ENCODE data around the gene MAP3K2.

MAP3K2 gene

GRCh38 chr2:127302168-127302567 is 85.6 kb downstream of the MAP3K2 start:
- H3K27ac ChIP-seq (ENCODE audit: low read depth, low read length): no peak overlapping the region
- peaks cover 14% of the 10 kb centered on the region for H3K36me3 ChIP-seq (ENCODE audit: insufficient read depth, low read length)
- H3K9ac ChIP-seq (ENCODE audit: low read length): no peak overlapping the region
- no peaks in the 10 kb centered on the region for H3K27me3 ChIP-seq (ENCODE audit: control insufficient read depth in 1 of 2, insufficient read depth in 2 of 2, low read length in 2 of 2)
- no peak overlapping the region for H3K4me3 ChIP-seq (ENCODE audit: low read depth in 1 of 2, low read length in 2 of 2)
- no peaks in the 10 kb centered on the region for H3K9me3 ChIP-seq (ENCODE audit: low read length)
- H3K4me1 ChIP-seq (ENCODE audit: insufficient read depth, low read length): no peaks in the 10 kb centered on the region

GRCh38 chr2:127293748-127294562 is 93.8 kb downstream of the MAP3K2 start, which contains the start of gene ERCC3:
Gene ERCC3 (minus strand): TSS chr2:127294144. CDS start chr2:127294081, 63 bp downstream.
- peaks cover 31% of the 10 kb centered on the region for H3K36me3 ChIP-seq (ENCODE audit: insufficient read depth, low read length)
- H3K27me3 ChIP-seq (ENCODE audit: control insufficient read depth in 1 of 2, insufficient read depth in 2 of 2, low read length in 2 of 2): no peaks in the 10 kb centered on the region
- H3K4me3 ChIP-seq (ENCODE audit: low read depth in 1 of 2, low read length in 2 of 2): peak within 1 kb of the TSS; percentile 82 to 99
- peak within 1 kb of the TSS; percentile 94 for H3K27ac ChIP-seq (ENCODE audit: low read depth, low read length)
- peak within 1 kb of the TSS; percentile 59 for H3K9ac ChIP-seq (ENCODE audit: low read length)
- no peaks in the 10 kb centered on the region for H3K4me1 ChIP-seq (ENCODE audit: insufficient read depth, low read length)
- H3K9me3 ChIP-seq (ENCODE audit: low read length): no peaks in the 10 kb centered on the region

GRCh38 chr2:127293386-127293747 is 94.4 kb downstream of the MAP3K2 start:
- Histone ChIP-seq H3K4me1 (ENCODE audit: insufficient read depth, low read length) (no peaks in the 10 kb centered on the region), H3K4me3 (ENCODE audit: low read depth in 1 of 2, low read length in 2 of 2) (peak overlapping the region; percentile 82 to 99), H3K27ac (ENCODE audit: low read depth, low read length) (peak overlapping the region; percentile 94), H3K9ac (ENCODE audit: low read length) (peak overlapping the region; percentile 59), H3K27me3 (ENCODE audit: control insufficient read depth in 1 of 2, insufficient read depth in 2 of 2, low read length in 2 of 2) (no peaks in the 10 kb centered on the region), H3K9me3 (ENCODE audit: low read length) (no peaks in the 10 kb centered on the region), H3K36me3 (ENCODE audit: insufficient read depth, low read length) (peaks cover 37% of the 10 kb centered on the region)

- H3K36me3 ChIP-seq (ENCODE audit: insufficient read depth, low read length): peaks cover 83% of the 10 kb centered on the region
- no peaks in the 10 kb centered on the region for H3K4me1 ChIP-seq (ENCODE audit: insufficient read depth, low read length)
- H3K9me3 ChIP-seq (ENCODE audit: low read length): no peaks in the 10 kb centered on the region
- no peak overlapping the region for H3K27ac ChIP-seq (ENCODE audit: low read depth, low read length)
- H3K27me3 ChIP-seq (ENCODE audit: control insufficient read depth in 1 of 2, insufficient read depth in 2 of 2, low read length in 2 of 2): no peaks in the 10 kb centered on the region
- H3K9ac ChIP-seq (ENCODE audit: low read length): no peak overlapping the region
- no peak overlapping the region for H3K4me3 ChIP-seq (ENCODE audit: low read depth in 1 of 2, low read length in 2 of 2)
Measured at GRCh38 chr2:127288274-127288673, 99.5 kb downstream of the MAP3K2 start.

GRCh38 chr2:127283275-127283674 is 104.5 kb downstream of the MAP3K2 start:
- peaks cover 72% of the 10 kb centered on the region for H3K36me3 ChIP-seq (ENCODE audit: insufficient read depth, low read length)
- no peaks in the 10 kb centered on the region for H3K27me3 ChIP-seq (ENCODE audit: control insufficient read depth in 1 of 2, insufficient read depth in 2 of 2, low read length in 2 of 2)
- H3K4me1 ChIP-seq (ENCODE audit: insufficient read depth, low read length): no peaks in the 10 kb centered on the region
- H3K9me3 ChIP-seq (ENCODE audit: low read length): no peaks in the 10 kb centered on the region
- H3K27ac ChIP-seq (ENCODE audit: low read depth, low read length): no peak overlapping the region
- no peak overlapping the region for H3K9ac ChIP-seq (ENCODE audit: low read length)
- no peak overlapping the region for H3K4me3 ChIP-seq (ENCODE audit: low read depth in 1 of 2, low read length in 2 of 2)

GRCh38 chr2:127280693-127281092 is 107.1 kb downstream of the MAP3K2 start:
- Histone ChIP-seq H3K4me1 (ENCODE audit: insufficient read depth, low read length) (no peaks in the 10 kb centered on the region), H3K9ac (ENCODE audit: low read length) (no peak overlapping the region), H3K27me3 (ENCODE audit: control insufficient read depth in 1 of 2, insufficient read depth in 2 of 2, low read length in 2 of 2) (no peaks in the 10 kb centered on the region), H3K36me3 (ENCODE audit: insufficient read depth, low read length) (peaks cover 59% of the 10 kb centered on the region), H3K27ac (ENCODE audit: low read depth, low read length) (no peak overlapping the region), H3K4me3 (ENCODE audit: low read depth in 1 of 2, low read length in 2 of 2) (no peak overlapping the region), H3K9me3 (ENCODE audit: low read length) (no peaks in the 10 kb centered on the region)

GRCh38 chr2:127279781-127280180 is 108.0 kb downstream of the MAP3K2 start:
- H3K27ac ChIP-seq (ENCODE audit: low read depth, low read length): no peak overlapping the region
- H3K4me3 ChIP-seq (ENCODE audit: low read depth in 1 of 2, low read length in 2 of 2): no peak overlapping the region
- H3K9ac ChIP-seq (ENCODE audit: low read length): no peak overlapping the region
- H3K4me1 ChIP-seq (ENCODE audit: insufficient read depth, low read length): no peaks in the 10 kb centered on the region
- peaks cover 62% of the 10 kb centered on the region for H3K36me3 ChIP-seq (ENCODE audit: insufficient read depth, low read length)
- no peaks in the 10 kb centered on the region for H3K27me3 ChIP-seq (ENCODE audit: control insufficient read depth in 1 of 2, insufficient read depth in 2 of 2, low read length in 2 of 2)
- H3K9me3 ChIP-seq (ENCODE audit: low read length): no peaks in the 10 kb centered on the region

GRCh38 chr2:127278959-127279358 is 108.8 kb downstream of the MAP3K2 start:
- no peaks in the 10 kb centered on the region for H3K9me3 ChIP-seq (ENCODE audit: low read length)
- no peaks in the 10 kb centered on the region for H3K4me1 ChIP-seq (ENCODE audit: insufficient read depth, low read length)
- no peaks in the 10 kb centered on the region for H3K27me3 ChIP-seq (ENCODE audit: control insufficient read depth in 1 of 2, insufficient read depth in 2 of 2, low read length in 2 of 2)
- no peak overlapping the region for H3K4me3 ChIP-seq (ENCODE audit: low read depth in 1 of 2, low read length in 2 of 2)
- no peak overlapping the region for H3K27ac ChIP-seq (ENCODE audit: low read depth, low read length)
- H3K36me3 ChIP-seq (ENCODE audit: insufficient read depth, low read length): peaks cover 59% of the 10 kb centered on the region
- H3K9ac ChIP-seq (ENCODE audit: low read length): no peak overlapping the region

- no peaks in the 10 kb centered on the region for H3K27me3 ChIP-seq (ENCODE audit: control insufficient read depth in 1 of 2, insufficient read depth in 2 of 2, low read length in 2 of 2)
- H3K4me3 ChIP-seq (ENCODE audit: low read depth in 1 of 2, low read length in 2 of 2): no peak overlapping the region
- peaks cover 57% of the 10 kb centered on the region for H3K36me3 ChIP-seq (ENCODE audit: insufficient read depth, low read length)
- no peaks in the 10 kb centered on the region for H3K4me1 ChIP-seq (ENCODE audit: insufficient read depth, low read length)
- no peak overlapping the region for H3K9ac ChIP-seq (ENCODE audit: low read length)
- H3K27ac ChIP-seq (ENCODE audit: low read depth, low read length): no peak overlapping the region
- no peaks in the 10 kb centered on the region for H3K9me3 ChIP-seq (ENCODE audit: low read length)
Measured at GRCh38 chr2:127277028-127277427, 110.7 kb downstream of the MAP3K2 start.

- Histone ChIP-seq H3K9ac (ENCODE audit: low read length) (no peak overlapping the region), H3K36me3 (ENCODE audit: insufficient read depth, low read length) (peaks cover 68% of the 10 kb centered on the region), H3K9me3 (ENCODE audit: low read length) (no peaks in the 10 kb centered on the region), H3K27me3 (ENCODE audit: control insufficient read depth in 1 of 2, insufficient read depth in 2 of 2, low read length in 2 of 2) (no peaks in the 10 kb centered on the region), H3K27ac (ENCODE audit: low read depth, low read length) (no peak overlapping the region), H3K4me1 (ENCODE audit: insufficient read depth, low read length) (no peaks in the 10 kb centered on the region), H3K4me3 (ENCODE audit: low read depth in 1 of 2, low read length in 2 of 2) (no peak overlapping the region)
Measured at GRCh38 chr2:127275789-127276188, 112.0 kb downstream of the MAP3K2 start.

GRCh38 chr2:127275356-127275755 is 112.4 kb downstream of the MAP3K2 start:
- Histone ChIP-seq H3K36me3 (ENCODE audit: insufficient read depth, low read length) (peaks cover 72% of the 10 kb centered on the region), H3K9me3 (ENCODE audit: low read length) (no peaks in the 10 kb centered on the region), H3K27ac (ENCODE audit: low read depth, low read length) (no peak overlapping the region), H3K4me3 (ENCODE audit: low read depth in 1 of 2, low read length in 2 of 2) (no peak overlapping the region), H3K9ac (ENCODE audit: low read length) (no peak overlapping the region), H3K4me1 (ENCODE audit: insufficient read depth, low read length) (no peaks in the 10 kb centered on the region), H3K27me3 (ENCODE audit: control insufficient read depth in 1 of 2, insufficient read depth in 2 of 2, low read length in 2 of 2) (no peaks in the 10 kb centered on the region)

GRCh38 chr2:127270663-127271062 is 117.1 kb downstream of the MAP3K2 start:
- Histone ChIP-seq H3K27me3 (ENCODE audit: control insufficient read depth in 1 of 2, insufficient read depth in 2 of 2, low read length in 2 of 2) (no peaks in the 10 kb centered on the region), H3K27ac (ENCODE audit: low read depth, low read length) (no peak overlapping the region), H3K4me3 (ENCODE audit: low read depth in 1 of 2, low read length in 2 of 2) (no peak overlapping the region), H3K9me3 (ENCODE audit: low read length) (no peaks in the 10 kb centered on the region), H3K36me3 (ENCODE audit: insufficient read depth, low read length) (peaks cover 65% of the 10 kb centered on the region), H3K4me1 (ENCODE audit: insufficient read depth, low read length) (no peaks in the 10 kb centered on the region), H3K9ac (ENCODE audit: low read length) (no peak overlapping the region)
